Nephron progenitor cell (in vitro differentiated cells): ENCODE results near the gene COL4A6.

Experiments
- DNase-seq: peaks from one replicate; pipeline ENCODE4 v3.0.0; 2021
- H3K27ac Mint-ChIP-seq: 2 replicates; pipeline ENCODE4 v1.8.0; 2021; ENCODE audit warnings: mild to moderate bottlenecking, moderate library complexity, mixed read lengths
- H3K27me3 Mint-ChIP-seq: 2 replicates; pipeline ENCODE4 v1.8.0; 2021; ENCODE audit warnings: mild to moderate bottlenecking, low read depth, mixed read lengths; ENCODE audit not compliant: poor library complexity
- H3K36me3 Mint-ChIP-seq: 2 replicates; pipeline ENCODE4 v1.8.0; 2021; ENCODE audit warnings: low read depth, mixed read lengths
- H3K4me1 Mint-ChIP-seq: 2 replicates; pipeline ENCODE4 v1.8.0; 2021; ENCODE audit warnings: mixed read lengths
- H3K4me3 Mint-ChIP-seq: 2 replicates; pipeline ENCODE4 v1.8.0; 2021; ENCODE audit warnings: mild to moderate bottlenecking, moderate library complexity, mixed read lengths
- H3K9me3 Mint-ChIP-seq: 2 replicates; pipeline ENCODE4 v1.8.0; 2021; ENCODE audit warnings: mild to moderate bottlenecking, moderate library complexity, mixed read lengths
- CTCF ChIP-seq: fragments of 200-600 bp; sonication (generic); IDR thresholded peaks from 2 replicates; pipeline ENCODE4 v1.5.0; 2021; ENCODE audit warnings: antibody characterized with exemption

The COL4A6 gene

GRCh38 chrX:108439961-108440696, 1.9 kb upstream of the COL4A6 start:
- H3K36me3 Mint-ChIP-seq: peaks cover 32% of the 10 kb centered on the region
- peaks cover 20% of the 10 kb centered on the region for H3K9me3 Mint-ChIP-seq
- peak; percentile 59 for DNase-seq
- H3K4me3 Mint-ChIP-seq: peak overlapping the region; percentile 99
- no peak for TF ChIP-seq CTCF
- peaks cover 8% of the 10 kb centered on the region for H3K27me3 Mint-ChIP-seq
- H3K4me1 Mint-ChIP-seq: peaks cover 57% of the 10 kb centered on the region
- peak overlapping the region; percentile 97 for H3K27ac Mint-ChIP-seq

GRCh38 chrX:108439426-108439942, 1.3 kb upstream of the COL4A6 start, which contains the start of gene COL4A5:
Gene COL4A5, plus strand, starts transcription at chrX:108439838. Its CDS starts 288 bp downstream, at chrX:108440126.
- Mint-ChIP-seq H3K36me3 (peaks cover 25% of the 10 kb centered on the region), H3K4me1 (peaks cover 61% of the 10 kb centered on the region), H3K4me3 (peak within 1 kb of the TSS; percentile 99), H3K27ac (peak within 1 kb of the TSS; percentile 97), H3K9me3 (peaks cover 14% of the 10 kb centered on the region), H3K27me3 (peaks cover 8% of the 10 kb centered on the region)
- DNase-seq: peak; percentile 61
- TF ChIP-seq CTCF: no peak

GRCh38 chrX:108437349-108438109, 693 bp downstream of the COL4A6 start:
- Mint-ChIP-seq H3K27ac (no peak overlapping the region), H3K4me3 (peak overlapping the region; percentile 99), H3K27me3 (peaks cover 3% of the 10 kb centered on the region), H3K9me3 (no peaks in the 10 kb centered on the region), H3K4me1 (peaks cover 54% of the 10 kb centered on the region), H3K36me3 (peaks cover 11% of the 10 kb centered on the region)
- no peak for DNase-seq
- TF ChIP-seq CTCF: no peak

GRCh38 chrX:108435261-108435660, 3.0 kb downstream of the COL4A6 start:
- Mint-ChIP-seq H3K4me3 (no peak overlapping the region), H3K27ac (no peak overlapping the region)

GRCh38 chrX:108426262-108426661, 12.0 kb downstream of the COL4A6 start:
- peaks cover 31% of the 10 kb centered on the region for H3K36me3 Mint-ChIP-seq
- no peak for TF ChIP-seq CTCF
- peaks cover 6% of the 10 kb centered on the region for H3K4me1 Mint-ChIP-seq
- DNase-seq: no peak
- no peaks in the 10 kb centered on the region for H3K27me3 Mint-ChIP-seq
- H3K27ac Mint-ChIP-seq: peak overlapping the region; percentile 49
- H3K9me3 Mint-ChIP-seq: no peaks in the 10 kb centered on the region
- no peak overlapping the region for H3K4me3 Mint-ChIP-seq

More at GRCh38 chrX:108435261-108435660, 3.0 kb downstream of the COL4A6 start:
- peaks cover 14% of the 10 kb centered on the region for H3K36me3 Mint-ChIP-seq
- TF ChIP-seq CTCF: no peak
- DNase-seq: no peak
- H3K9me3 Mint-ChIP-seq: no peaks in the 10 kb centered on the region
- H3K27me3 Mint-ChIP-seq: peaks cover 3% of the 10 kb centered on the region
- H3K4me1 Mint-ChIP-seq: peaks cover 42% of the 10 kb centered on the region
